K562 (cell line): ENCODE results near the gene ZNF8. TPM values are rescaled to one million over a fixed set of nuclear protein-coding genes. Genes with fewer than 3 reads are reported as not detected.

Experiments used
- CEBPG ChIP-seq, 3 experiments: fragments of 200-800 bp in 1 of 3; sonication (Bioruptor generic) in 1 of 3; sonication (generic) in 1 of 3; formaldehyde crosslinking in 1 of 3; IDR thresholded peaks in 2 of 3; conservative IDR thresholded peaks in 1 of 3; 2 replicates each; pipeline versions ENCODE4 v1.6.1 to v1.8.0; 2016 to 2022; ENCODE audit warnings: missing compliant biosample characterization in 2 of 3, missing genetic modification characterization in 2 of 3, mild to moderate bottlenecking in 1 of 3, missing genetic modification reagents in 1 of 3
- CREBBP ChIP-seq: IDR thresholded peaks from one replicate; pipeline ENCODE4 v1.6.1; 2012; ENCODE audit warnings: low read depth, mild to moderate bottlenecking, control low read depth, inconsistent platforms, low read length
- ETV6 ChIP-seq, 3 experiments: fragments of 150-350 bp in 1 of 3; sonication (generic) in 1 of 3; formaldehyde crosslinking in 1 of 3; IDR thresholded peaks; 2 replicates each; pipeline versions ENCODE4 v1.6.1 to v1.8.0; 2014 to 2022; ENCODE audit warnings: borderline replicate concordance in 2 of 3, low read depth in 2 of 3, antibody characterized with exemption in 1 of 3, low read length in 1 of 3, mild to moderate bottlenecking in 1 of 3, missing genetic modification reagents in 1 of 3
- FOSL1 ChIP-seq: fragments of 200-800 bp; sonication (Bioruptor generic); conservative IDR thresholded peaks from 2 replicates; pipeline ENCODE4 v1.6.1; 2016; ENCODE audit warnings: missing genetic modification characterization, missing compliant biosample characterization
- MED1 ChIP-seq: sonication (generic); formaldehyde crosslinking; IDR thresholded peaks from 2 replicates; pipeline ENCODE4 v1.8.1; 2023; ENCODE audit warnings: missing genetic modification reagents, borderline replicate concordance
- MTA2 ChIP-seq: fragments of 450-650 bp; IDR thresholded peaks from 2 replicates; pipeline ENCODE4 v1.6.1; 2016; ENCODE audit warnings: low read depth
- NCOA6 ChIP-seq: fragments of 450-650 bp; IDR thresholded peaks from 2 replicates; pipeline ENCODE4 v1.6.1; 2017; ENCODE audit warnings: mild to moderate bottlenecking
- PML ChIP-seq: IDR thresholded peaks from 2 replicates; pipeline ENCODE4 v1.6.1; 2012; ENCODE audit warnings: low read length, inconsistent platforms
- ZFP1 ChIP-seq: fragments of 450-650 bp; formaldehyde crosslinking; IDR thresholded peaks from 2 replicates; pipeline ENCODE4 v1.4.0; 2020; ENCODE audit warnings: mild to moderate bottlenecking, mixed read lengths
- ZNF212 ChIP-seq: fragments of 450-650 bp; formaldehyde crosslinking; IDR thresholded peaks from 2 replicates; pipeline ENCODE4 v1.4.0; 2020; ENCODE audit warnings: mild to moderate bottlenecking
- ZNF324 ChIP-seq: fragments of 250-450 bp; sonication (Bioruptor Pico); IDR thresholded peaks from 2 replicates; pipeline ENCODE4 v1.4.0; 2020; ENCODE audit warnings: mild to moderate bottlenecking
- ZNF551 ChIP-seq: fragments of 250-450 bp; sonication (Bioruptor Pico); IDR thresholded peaks from 2 replicates; pipeline ENCODE4 v1.5.0; 2021; ENCODE audit warnings: mild to moderate bottlenecking, moderate library complexity
- polyA plus RNA-seq, 8 experiments: library from polyadenylated mRNA; depleted of rRNA in 4 of 8; stranded (reverse) in 5 of 8; unstranded in 3 of 8; fragments of >200 nt; fragmentation: Nextera tagmentation in 2 of 8; fragmentation: Illumina TruSeq in 1 of 8; extraction: Ambion mirVana in 2 of 8; extraction: Trizol in 1 of 8; gene quantifications; 2 replicates each; pipeline versions ENCODE4 v1.2.1 to v1.2.3, GENCODE V29; 2011 to 2014; ENCODE audit warnings: inconsistent platforms in 1 of 8, missing spikeins in 1 of 8
- total RNA-seq, 7 experiments: library from RNA; depleted of rRNA in 6 of 7; stranded (reverse); fragments of >200 nt in 6 of 7; fragmentation: Illumina TruSeq in 2 of 7; extraction: Trizol in 2 of 7; gene quantifications; 2 replicates each; pipeline versions ENCODE4 v1.2.1 to v1.2.3, GENCODE V29; 2011 to 2021; ENCODE audit warnings: low replicate concordance in 1 of 7
- TF ChIP-seq, protein P1 (sequence below), 3 experiments: fragments of 200-800 bp in 1 of 3; fragments of 250-450 bp in 1 of 3; fragments of 450-650 bp in 1 of 3; sonication (Bioruptor Pico) in 1 of 3; sonication (Bioruptor generic) in 1 of 3; formaldehyde crosslinking in 1 of 3; IDR thresholded peaks; 2 replicates each; pipeline versions ENCODE4 v1.6.1 to v1.8.0; 2016 to 2022; ENCODE audit warnings: mild to moderate bottlenecking in 2 of 3, missing genetic modification characterization in 2 of 3, missing compliant biosample characterization in 1 of 3, moderate library complexity in 1 of 3
- TF ChIP-seq, protein P2 (sequence below): fragments of 250-450 bp; sonication (Bioruptor Pico); IDR thresholded peaks from 2 replicates; pipeline ENCODE4 v1.5.0; 2021; ENCODE audit warnings: mild to moderate bottlenecking, borderline replicate concordance
- TF ChIP-seq, protein P3 (sequence below): fragments of 250-450 bp; sonication (Bioruptor Pico); IDR thresholded peaks from 2 replicates; pipeline ENCODE4 v1.5.1; 2021; ENCODE audit warnings: mild to moderate bottlenecking
- TF ChIP-seq, protein P4 (sequence below): fragments of 450-650 bp; IDR thresholded peaks from 2 replicates; pipeline ENCODE4 v1.6.1; 2016; ENCODE audit warnings: antibody characterized with exemption
- TF ChIP-seq, protein P5 (sequence below): fragments of 450-650 bp; IDR thresholded peaks from 2 replicates; pipeline ENCODE4 v1.7.0; 2016; ENCODE audit warnings: borderline replicate concordance

Gene ZNF8
- total and polyA plus RNA-seq, 9 of the 15 experiments (the other 6 are each of a cell fraction or from before 2014, with no cell fraction given), result 0.71 to 7.7 (median 4.7) TPM

DNA sequence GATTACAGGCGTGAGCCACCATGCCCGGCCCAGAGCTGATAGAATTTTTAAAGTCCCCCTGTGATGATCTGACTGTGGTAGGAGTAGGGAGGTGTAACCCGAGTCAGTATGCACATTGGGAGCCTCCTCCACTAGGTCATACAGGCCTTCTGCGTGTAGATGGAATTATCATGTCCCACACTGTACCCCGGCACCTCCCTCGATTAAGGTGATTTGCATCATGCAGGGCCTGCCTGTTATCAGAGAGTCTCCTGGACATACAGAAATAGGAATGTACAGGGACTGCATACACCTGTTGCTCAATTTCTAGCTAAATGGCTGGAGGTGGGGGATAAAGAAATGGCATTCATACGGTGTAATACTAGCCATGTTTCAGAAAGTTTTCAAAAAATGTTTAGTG, 25.5 kb downstream of the ZNF8 start (continued):
- TF ChIP-seq, protein P1, sequence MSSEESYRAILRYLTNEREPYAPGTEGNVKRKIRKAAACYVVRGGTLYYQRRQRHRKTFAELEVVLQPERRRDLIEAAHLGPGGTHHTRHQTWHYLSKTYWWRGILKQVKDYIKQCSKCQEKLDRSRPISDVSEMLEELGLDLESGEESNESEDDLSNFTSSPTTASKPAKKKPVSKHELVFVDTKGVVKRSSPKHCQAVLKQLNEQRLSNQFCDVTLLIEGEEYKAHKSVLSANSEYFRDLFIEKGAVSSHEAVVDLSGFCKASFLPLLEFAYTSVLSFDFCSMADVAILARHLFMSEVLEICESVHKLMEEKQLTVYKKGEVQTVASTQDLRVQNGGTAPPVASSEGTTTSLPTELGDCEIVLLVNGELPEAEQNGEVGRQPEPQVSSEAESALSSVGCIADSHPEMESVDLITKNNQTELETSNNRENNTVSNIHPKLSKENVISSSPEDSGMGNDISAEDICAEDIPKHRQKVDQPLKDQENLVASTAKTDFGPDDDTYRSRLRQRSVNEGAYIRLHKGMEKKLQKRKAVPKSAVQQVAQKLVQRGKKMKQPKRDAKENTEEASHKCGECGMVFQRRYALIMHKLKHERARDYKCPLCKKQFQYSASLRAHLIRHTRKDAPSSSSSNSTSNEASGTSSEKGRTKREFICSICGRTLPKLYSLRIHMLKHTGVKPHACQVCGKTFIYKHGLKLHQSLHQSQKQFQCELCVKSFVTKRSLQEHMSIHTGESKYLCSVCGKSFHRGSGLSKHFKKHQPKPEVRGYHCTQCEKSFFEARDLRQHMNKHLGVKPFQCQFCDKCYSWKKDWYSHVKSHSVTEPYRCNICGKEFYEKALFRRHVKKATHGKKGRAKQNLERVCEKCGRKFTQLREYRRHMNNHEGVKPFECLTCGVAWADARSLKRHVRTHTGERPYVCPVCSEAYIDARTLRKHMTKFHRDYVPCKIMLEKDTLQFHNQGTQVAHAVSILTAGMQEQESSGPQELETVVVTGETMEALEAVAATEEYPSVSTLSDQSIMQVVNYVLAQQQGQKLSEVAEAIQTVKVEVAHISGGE (CRISPR knock-in tag; IDR thresholded peaks at IDR 0.05), result no peak
- TF ChIP-seq, protein P2, sequence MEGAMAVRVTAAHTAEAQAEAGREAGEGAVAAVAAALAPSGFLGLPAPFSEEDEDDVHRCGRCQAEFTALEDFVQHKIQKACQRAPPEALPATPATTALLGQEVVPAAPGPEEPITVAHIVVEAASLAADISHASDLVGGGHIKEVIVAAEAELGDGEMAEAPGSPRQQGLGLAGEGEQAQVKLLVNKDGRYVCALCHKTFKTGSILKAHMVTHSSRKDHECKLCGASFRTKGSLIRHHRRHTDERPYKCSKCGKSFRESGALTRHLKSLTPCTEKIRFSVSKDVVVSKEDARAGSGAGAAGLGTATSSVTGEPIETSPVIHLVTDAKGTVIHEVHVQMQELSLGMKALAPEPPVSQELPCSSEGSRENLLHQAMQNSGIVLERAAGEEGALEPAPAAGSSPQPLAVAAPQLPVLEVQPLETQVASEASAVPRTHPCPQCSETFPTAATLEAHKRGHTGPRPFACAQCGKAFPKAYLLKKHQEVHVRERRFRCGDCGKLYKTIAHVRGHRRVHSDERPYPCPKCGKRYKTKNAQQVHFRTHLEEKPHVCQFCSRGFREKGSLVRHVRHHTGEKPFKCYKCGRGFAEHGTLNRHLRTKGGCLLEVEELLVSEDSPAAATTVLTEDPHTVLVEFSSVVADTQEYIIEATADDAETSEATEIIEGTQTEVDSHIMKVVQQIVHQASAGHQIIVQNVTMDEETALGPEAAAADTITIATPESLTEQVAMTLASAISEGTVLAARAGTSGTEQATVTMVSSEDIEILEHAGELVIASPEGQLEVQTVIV (CRISPR knock-in tag), result no peak
- TF ChIP-seq, protein P3, sequence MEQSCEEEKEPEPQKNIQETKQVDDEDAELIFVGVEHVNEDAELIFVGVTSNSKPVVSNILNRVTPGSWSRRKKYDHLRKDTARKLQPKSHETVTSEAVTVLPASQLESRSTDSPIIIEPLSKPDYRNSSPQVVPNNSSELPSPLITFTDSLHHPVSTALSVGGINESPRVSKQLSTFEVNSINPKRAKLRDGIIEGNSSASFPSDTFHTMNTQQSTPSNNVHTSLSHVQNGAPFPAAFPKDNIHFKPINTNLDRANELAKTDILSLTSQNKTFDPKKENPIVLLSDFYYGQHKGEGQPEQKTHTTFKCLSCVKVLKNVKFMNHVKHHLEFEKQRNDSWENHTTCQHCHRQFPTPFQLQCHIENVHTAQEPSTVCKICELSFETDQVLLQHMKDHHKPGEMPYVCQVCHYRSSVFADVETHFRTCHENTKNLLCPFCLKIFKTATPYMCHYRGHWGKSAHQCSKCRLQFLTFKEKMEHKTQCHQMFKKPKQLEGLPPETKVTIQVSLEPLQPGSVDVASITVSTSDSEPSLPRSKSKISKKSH, result no peak
- TF ChIP-seq ZNF551, result no peak
- no peak for TF ChIP-seq ZNF324 (CRISPR knock-in tag)
- TF ChIP-seq MED1 (CRISPR knock-in tag), result no peak
- no peak for TF ChIP-seq MTA2
- no peak for TF ChIP-seq PML
- TF ChIP-seq, protein P4, sequence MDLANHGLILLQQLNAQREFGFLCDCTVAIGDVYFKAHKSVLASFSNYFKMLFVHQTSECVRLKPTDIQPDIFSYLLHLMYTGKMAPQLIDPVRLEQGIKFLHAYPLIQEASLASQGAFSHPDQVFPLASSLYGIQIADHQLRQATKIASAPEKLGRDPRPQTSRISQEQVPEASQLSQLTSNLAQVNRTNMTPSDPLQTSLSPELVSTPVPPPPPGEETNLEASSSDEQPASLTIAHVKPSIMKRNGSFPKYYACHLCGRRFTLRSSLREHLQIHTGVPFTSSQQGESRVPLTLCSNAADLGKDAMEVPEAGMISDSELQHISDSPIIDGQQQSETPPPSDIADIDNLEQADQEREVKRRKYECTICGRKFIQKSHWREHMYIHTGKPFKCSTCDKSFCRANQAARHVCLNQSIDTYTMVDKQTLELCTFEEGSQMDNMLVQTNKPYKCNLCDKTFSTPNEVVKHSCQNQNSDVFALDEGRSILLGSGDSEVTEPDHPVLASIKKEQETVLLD, result no peak
- TF ChIP-seq CREBBP, result no peak
- no peak; the same call in 1 of the 2 replicates for TF ChIP-seq FOSL1 (tag)
- no peak for TF ChIP-seq ETV6 (IDR thresholded peaks at IDR 0.05; ENCODE audit: borderline replicate concordance in 1 of 2, low read depth in 2 of 2, low read length in 1 of 2)
- no peak for TF ChIP-seq ETV6 (CRISPR knock-in tag; IDR thresholded peaks at IDR 0.05; ENCODE audit: borderline replicate concordance)
- no peak for TF ChIP-seq NCOA6
- TF ChIP-seq, protein P5, sequence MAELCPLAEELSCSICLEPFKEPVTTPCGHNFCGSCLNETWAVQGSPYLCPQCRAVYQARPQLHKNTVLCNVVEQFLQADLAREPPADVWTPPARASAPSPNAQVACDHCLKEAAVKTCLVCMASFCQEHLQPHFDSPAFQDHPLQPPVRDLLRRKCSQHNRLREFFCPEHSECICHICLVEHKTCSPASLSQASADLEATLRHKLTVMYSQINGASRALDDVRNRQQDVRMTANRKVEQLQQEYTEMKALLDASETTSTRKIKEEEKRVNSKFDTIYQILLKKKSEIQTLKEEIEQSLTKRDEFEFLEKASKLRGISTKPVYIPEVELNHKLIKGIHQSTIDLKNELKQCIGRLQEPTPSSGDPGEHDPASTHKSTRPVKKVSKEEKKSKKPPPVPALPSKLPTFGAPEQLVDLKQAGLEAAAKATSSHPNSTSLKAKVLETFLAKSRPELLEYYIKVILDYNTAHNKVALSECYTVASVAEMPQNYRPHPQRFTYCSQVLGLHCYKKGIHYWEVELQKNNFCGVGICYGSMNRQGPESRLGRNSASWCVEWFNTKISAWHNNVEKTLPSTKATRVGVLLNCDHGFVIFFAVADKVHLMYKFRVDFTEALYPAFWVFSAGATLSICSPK, result no peak
- TF ChIP-seq ZFP1 (CRISPR knock-in tag), result no peak
- TF ChIP-seq ZNF212 (CRISPR knock-in tag), result no peak
- TF ChIP-seq CEBPG (CRISPR knock-in tag; IDR thresholded peaks at IDR 0.05), result no peak
- TF ChIP-seq CEBPG (tag; conservative IDR thresholded peaks at IDR 0.05 in 1 of 2, IDR thresholded peaks at IDR 0.05 in 1 of 2), result peak in 1 of 2 experiments; percentile 63; a peak in 2 of 4 replicates
